VCaP (cell line): ENCODE results near the gene IRGM.
"Not testable (repeated sequence)": the region's sequence is repeated elsewhere in the genome, so short reads cannot be mapped to it uniquely, and the experiment has no call there.

Source experiments
- H3K27ac ChIP-seq: fragments of 450-650 bp; 2 replicates; pipeline ENCODE4 v1.5.1; 2017
- CTCF ChIP-seq: fragments of 450-650 bp; conservative IDR thresholded peaks from 2 replicates; pipeline ENCODE4 v1.5.1; 2017; ENCODE audit warnings: mild to moderate bottlenecking, moderate library complexity

The IRGM gene

GRCh38 chr5:150836064-150836463, 10.3 kb upstream of the IRGM start:
- no peak overlapping the region for H3K27ac ChIP-seq
- TF ChIP-seq CTCF: no peak

GRCh38 chr5:150836703-150837102, 9.6 kb upstream of the IRGM start:
- no peak for TF ChIP-seq CTCF
- H3K27ac ChIP-seq: no peak overlapping the region

- not testable (repeated sequence) for H3K27ac ChIP-seq
Measured at GRCh38 chr5:150845185-150845859, 999 bp upstream of the IRGM start.

- TF ChIP-seq CTCF: peak; percentile 83
- no peak overlapping the region for H3K27ac ChIP-seq
Measured at GRCh38 chr5:150846654-150847333, 473 bp downstream of the IRGM start.

GRCh38 chr5:150847334-150847695, 994 bp downstream of the IRGM start:
- peak; percentile 51 for TF ChIP-seq CTCF
- H3K27ac ChIP-seq: no peak overlapping the region

GRCh38 chr5:150848271-150848670, 1.9 kb downstream of the IRGM start:
- H3K27ac ChIP-seq: no peak overlapping the region
- no peak for TF ChIP-seq CTCF

GRCh38 chr5:150851039-150851438, 4.7 kb downstream of the IRGM start:
- TF ChIP-seq CTCF: no peak

GRCh38 chr5:150853561-150853960, 7.2 kb downstream of the IRGM start:
- TF ChIP-seq CTCF: no peak
- H3K27ac ChIP-seq: no peak overlapping the region

More at GRCh38 chr5:150851039-150851438, 4.7 kb downstream of the IRGM start:
- no peak overlapping the region for H3K27ac ChIP-seq

- H3K27ac ChIP-seq: not testable (repeated sequence)
Measured at GRCh38 chr5:150856700-150857099, 10.4 kb downstream of the IRGM start.
